Astrocyte of the cerebellum (primary cell): ENCODE data around the gene PARVB.
A peak's percentile ranks its signal among the peaks of the same experiment; 100 is the strongest.

Source experiments
- DNase-seq: peaks from one replicate; pipeline ENCODE4 v3.0.0-alpha.2; 2011; ENCODE audit warnings: low read depth
- H3K4me3 ChIP-seq: 2 replicates; pipeline ENCODE4 v1.5.1; 2011; ENCODE audit warnings: mild to moderate bottlenecking, low read depth, low read length, moderate library complexity
- in situ Hi-C: cut with HindIII; loops from 2 replicates; pipeline ENCODE4 v1.10.0; 2017; ENCODE audit warnings: low sequenced_read_pairs
- TF ChIP-seq, protein P1 (sequence below): IDR thresholded peaks from 2 replicates; pipeline ENCODE4 v1.5.1; 2012; ENCODE audit warnings: low read length, low read depth, moderate library complexity, mild to moderate bottlenecking; ENCODE audit errors: missing control alignments

PARVB gene

DNA sequence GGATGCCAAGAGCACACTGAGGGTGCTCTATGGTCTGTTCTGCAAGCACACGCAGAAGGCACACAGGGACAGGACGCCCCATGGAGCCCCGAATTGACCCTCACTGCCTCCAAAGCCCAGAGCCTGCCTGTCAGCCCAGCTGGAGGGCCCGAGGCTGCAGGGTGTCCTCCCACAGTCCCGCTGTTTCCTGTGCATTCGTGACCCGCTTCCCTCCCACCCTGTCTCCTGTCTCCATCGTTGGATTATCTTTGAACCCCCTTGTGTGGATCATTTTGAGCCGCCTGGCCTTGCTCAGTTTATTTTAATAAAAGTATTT, 182.2 kb downstream of the PARVB start:
- TF ChIP-seq, protein P1, sequence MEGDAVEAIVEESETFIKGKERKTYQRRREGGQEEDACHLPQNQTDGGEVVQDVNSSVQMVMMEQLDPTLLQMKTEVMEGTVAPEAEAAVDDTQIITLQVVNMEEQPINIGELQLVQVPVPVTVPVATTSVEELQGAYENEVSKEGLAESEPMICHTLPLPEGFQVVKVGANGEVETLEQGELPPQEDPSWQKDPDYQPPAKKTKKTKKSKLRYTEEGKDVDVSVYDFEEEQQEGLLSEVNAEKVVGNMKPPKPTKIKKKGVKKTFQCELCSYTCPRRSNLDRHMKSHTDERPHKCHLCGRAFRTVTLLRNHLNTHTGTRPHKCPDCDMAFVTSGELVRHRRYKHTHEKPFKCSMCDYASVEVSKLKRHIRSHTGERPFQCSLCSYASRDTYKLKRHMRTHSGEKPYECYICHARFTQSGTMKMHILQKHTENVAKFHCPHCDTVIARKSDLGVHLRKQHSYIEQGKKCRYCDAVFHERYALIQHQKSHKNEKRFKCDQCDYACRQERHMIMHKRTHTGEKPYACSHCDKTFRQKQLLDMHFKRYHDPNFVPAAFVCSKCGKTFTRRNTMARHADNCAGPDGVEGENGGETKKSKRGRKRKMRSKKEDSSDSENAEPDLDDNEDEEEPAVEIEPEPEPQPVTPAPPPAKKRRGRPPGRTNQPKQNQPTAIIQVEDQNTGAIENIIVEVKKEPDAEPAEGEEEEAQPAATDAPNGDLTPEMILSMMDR: no peak
- in situ Hi-C loops: no loop called here
- no peak for DNase-seq

DNA sequence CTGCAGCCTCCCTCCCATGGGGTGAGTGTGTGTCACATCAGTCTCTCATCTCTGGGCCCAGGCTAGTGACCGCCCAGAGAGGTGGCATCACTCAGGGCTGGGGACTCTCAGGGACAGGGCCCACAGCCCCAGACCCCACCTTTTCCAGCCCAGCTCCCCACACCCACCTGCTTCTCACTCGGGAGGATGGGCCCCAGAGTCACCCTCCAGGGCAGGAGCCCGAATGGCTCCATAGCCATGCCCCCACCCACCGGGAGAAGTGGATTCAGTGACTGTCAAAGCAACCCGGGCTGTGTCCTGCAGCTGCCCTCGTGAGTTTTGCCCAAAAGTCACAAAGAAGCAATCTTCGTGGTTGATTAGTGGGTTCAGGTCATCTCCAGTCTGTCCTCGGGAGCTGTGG, 182.6 kb downstream of the PARVB start:
- no peak for DNase-seq
- in situ Hi-C loops: no loop called here
- H3K4me3 ChIP-seq: no peak overlapping the region
- TF ChIP-seq, protein P1: no peak

More for the DNA sequence above, 182.2 kb downstream of the PARVB start:
- no peak overlapping the region for H3K4me3 ChIP-seq

DNA sequence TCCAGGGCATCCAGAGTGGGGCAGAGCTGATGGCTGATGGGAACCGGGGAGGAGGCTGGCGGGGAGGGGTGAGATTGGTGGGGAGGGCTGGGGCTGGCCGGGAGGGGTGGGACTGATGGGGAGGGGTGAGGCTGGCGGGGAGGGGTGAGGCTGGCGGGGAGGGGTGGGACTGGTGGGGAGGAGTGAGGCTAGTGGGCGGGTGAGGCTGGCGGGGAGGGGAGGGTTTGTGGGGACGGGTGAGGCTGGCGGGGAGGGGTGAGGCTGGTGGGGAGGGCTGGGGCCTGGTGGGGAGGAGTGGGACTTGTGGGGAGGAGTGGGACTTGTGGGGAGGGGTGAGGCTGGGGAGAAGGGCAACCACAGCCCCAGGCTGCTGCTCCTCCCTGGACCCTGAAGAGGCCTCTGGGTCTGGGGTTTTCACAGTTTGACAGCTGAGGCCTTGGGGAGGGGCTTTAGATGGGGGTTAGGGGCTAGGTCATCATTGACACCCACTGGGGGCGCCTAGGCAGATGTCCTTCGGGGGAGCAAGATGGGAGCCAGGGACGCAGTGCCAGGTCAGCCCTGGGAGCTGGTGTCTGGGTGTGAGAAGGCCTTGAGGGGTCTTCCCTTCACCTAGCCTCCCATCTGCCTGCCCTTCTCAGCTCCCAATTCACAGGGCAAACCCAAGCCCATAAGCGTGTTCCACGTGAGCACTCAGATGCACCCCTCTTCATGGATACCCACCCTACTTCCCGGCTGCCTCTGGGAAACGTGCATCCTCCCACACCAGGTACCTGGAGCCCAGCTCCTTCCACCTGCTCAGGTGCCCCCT, 183.3 kb downstream of the PARVB start:
- DNase-seq: no peak
- TF ChIP-seq, protein P1: no peak

DNA sequence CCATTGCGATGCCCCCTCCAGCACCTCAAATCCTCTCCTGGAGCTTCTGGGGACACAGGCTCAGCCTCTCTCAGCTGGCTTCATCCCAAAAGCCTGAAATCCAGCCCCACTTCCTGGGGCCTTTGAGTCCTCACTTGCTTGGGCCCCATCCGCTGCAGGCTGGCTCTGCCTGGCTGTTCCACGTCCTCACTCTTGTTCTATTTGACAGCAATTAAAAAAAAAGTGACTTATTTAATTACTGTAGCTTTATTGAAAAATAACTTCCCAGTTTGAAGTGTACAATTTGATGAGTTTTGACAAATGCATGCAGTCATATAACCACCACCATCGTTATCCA, 183.8 kb downstream of the PARVB start:
- TF ChIP-seq, protein P1: no peak

More for the DNA sequence above, 183.3 kb downstream of the PARVB start:
- in situ Hi-C loops: no loop called here
- H3K4me3 ChIP-seq: no peak overlapping the region

DNA sequence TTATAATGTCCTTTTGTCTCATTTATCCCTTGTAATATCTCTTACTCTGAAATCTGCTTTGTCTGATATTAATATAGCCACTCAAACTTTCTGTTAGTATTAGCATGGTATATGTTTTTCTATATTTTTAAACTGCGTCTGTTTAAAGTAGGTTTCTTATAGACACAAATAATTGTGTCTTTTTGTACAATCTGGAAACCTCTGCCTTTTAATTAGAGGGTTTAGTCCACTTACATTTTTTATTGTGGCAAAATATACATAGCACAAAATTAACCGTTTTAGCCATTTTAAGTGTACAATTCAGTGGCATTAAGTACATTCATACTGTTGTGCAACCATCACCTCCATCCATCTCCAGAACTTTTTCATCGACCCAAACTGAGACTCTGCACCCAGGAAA, 185.2 kb downstream of the PARVB start:
- in situ Hi-C loops: no loop called here

More for the DNA sequence above, 183.8 kb downstream of the PARVB start:
- in situ Hi-C loops: no loop called here
- no peak for DNase-seq
- no peak overlapping the region for H3K4me3 ChIP-seq

DNA sequence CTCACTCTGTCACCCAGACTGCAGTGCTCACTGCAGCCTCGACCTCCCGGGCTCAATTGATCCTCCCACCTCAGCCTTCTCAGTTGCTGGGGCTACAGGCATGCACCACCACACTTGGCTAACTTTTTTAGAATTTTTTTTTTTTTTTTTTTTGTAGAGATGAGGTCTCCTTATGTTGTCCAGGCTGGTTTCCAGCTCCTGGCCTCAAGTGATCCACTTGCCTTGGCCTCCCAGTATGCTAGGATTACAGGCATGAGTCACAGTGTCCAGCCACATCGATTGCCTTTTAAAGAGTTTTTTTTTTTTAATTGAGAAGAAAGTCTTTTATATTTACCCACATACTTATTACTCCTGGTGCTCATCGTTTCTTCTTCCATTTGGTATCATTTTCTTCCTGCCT, 186.6 kb downstream of the PARVB start:
- H3K4me3 ChIP-seq: no peak overlapping the region
- in situ Hi-C loops: no loop called here
- DNase-seq: peak; percentile 58
- TF ChIP-seq, protein P1: no peak

More for the DNA sequence above, 185.2 kb downstream of the PARVB start:
- no peak for DNase-seq
- no peak overlapping the region for H3K4me3 ChIP-seq
- TF ChIP-seq, protein P1: no peak
